ENCODE results near the gene COG2. TPM values are rescaled to one million over a fixed set of nuclear protein-coding genes. Genes with fewer than 3 reads are reported as not detected.

COG2 gene
- total and polyA plus RNA-seq, 4 donors = 6.4 to 23.1 (median 16.0) TPM

- intact Hi-C loops (cut with DNase I) = loop anchor here in 1 of 2 donors (10.0 kb wide), 1 partner anchor 105 kb away; no protein-coding TSS in a partner anchor
- H3K27me3 ChIP-seq (ENCODE audit: control insufficient read depth in 1 of 2, insufficient read depth in 2 of 2, low read length in 1 of 2) = no peaks in the 10 kb centered on the region
- H3K36me3 ChIP-seq (ENCODE audit: control insufficient read depth in 1 of 2, insufficient read depth in 2 of 2, low read length in 1 of 2) = peaks cover 2 to 14% of the 10 kb centered on the region in 2 donors
- no peaks in the 10 kb centered on the region for H3K4me1 ChIP-seq (ENCODE audit: control insufficient read depth in 1 of 2, insufficient read depth in 2 of 2, low read length in 2 of 2)
- no peaks in the 10 kb centered on the region for H3K9me3 ChIP-seq (ENCODE audit: control insufficient read depth, low read length)
- ATAC-seq (ENCODE audit: low FRiP score) (no peak), DNase-seq (no peak)
- no peak overlapping the region for H3K4me3 ChIP-seq (ENCODE audit: low read length in 2 of 2)
- H3K27ac ChIP-seq (ENCODE audit: low read depth in 1 of 2, low read length in 2 of 2) = no peak overlapping the region
- 96% methylated on average over 8 of the region's 8 CpGs for WGBS, 2 donors
These were observed 27.3 kb downstream of the COG2 start for GRCh38 chr1:230669543-230669942.

GRCh38 chr1:230674581-230674980 is 32.3 kb downstream of the COG2 start:
- Histone ChIP-seq H3K27me3 (ENCODE audit: control insufficient read depth in 1 of 2, insufficient read depth in 2 of 2, low read length in 1 of 2) (no peaks in the 10 kb centered on the region), H3K4me1 (ENCODE audit: control insufficient read depth in 1 of 2, insufficient read depth in 2 of 2, low read length in 2 of 2) (no peaks in the 10 kb centered on the region), H3K36me3 (ENCODE audit: control insufficient read depth in 1 of 2, insufficient read depth in 2 of 2, low read length in 1 of 2) (peaks cover 7 to 8% of the 10 kb centered on the region in 2 donors), H3K4me3 (ENCODE audit: low read length in 2 of 2) (no peak overlapping the region), H3K27ac (ENCODE audit: low read depth in 1 of 2, low read length in 2 of 2) (no peak overlapping the region), H3K9me3 (ENCODE audit: control insufficient read depth, low read length) (no peaks in the 10 kb centered on the region)
- ATAC-seq (ENCODE audit: low FRiP score) (no peak), DNase-seq (no peak)
- 88 to 95% methylated on average over 2 of the region's 2 CpGs for WGBS, 2 donors
- intact Hi-C loops (cut with DNase I) = no loop called here

GRCh38 chr1:230677200-230677599 is 34.9 kb downstream of the COG2 start:
- peaks cover 9% of the 10 kb centered on the region in 2 donors for H3K36me3 ChIP-seq (ENCODE audit: control insufficient read depth in 1 of 2, insufficient read depth in 2 of 2, low read length in 1 of 2)
- DNase-seq (no peak), ATAC-seq (ENCODE audit: low FRiP score) (no peak)
- H3K27me3 ChIP-seq (ENCODE audit: control insufficient read depth in 1 of 2, insufficient read depth in 2 of 2, low read length in 1 of 2) = no peaks in the 10 kb centered on the region
- H3K4me3 ChIP-seq (ENCODE audit: low read length in 2 of 2) = no peak overlapping the region
- WGBS, 2 donors = 97 to 98% methylated on average over 1 of the region's 1 CpG
- intact Hi-C loops (cut with DNase I) = no loop called here
- H3K27ac ChIP-seq (ENCODE audit: low read depth in 1 of 2, low read length in 2 of 2) = no peak overlapping the region
- no peaks in the 10 kb centered on the region for H3K4me1 ChIP-seq (ENCODE audit: control insufficient read depth in 1 of 2, insufficient read depth in 2 of 2, low read length in 2 of 2)
- no peaks in the 10 kb centered on the region for H3K9me3 ChIP-seq (ENCODE audit: control insufficient read depth, low read length)

GRCh38 chr1:230679192-230679591 is 36.9 kb downstream of the COG2 start:
- no peak for DNase-seq
- H3K36me3 ChIP-seq (ENCODE audit: control insufficient read depth in 1 of 2, insufficient read depth in 2 of 2, low read length in 1 of 2) = peaks cover 7 to 9% of the 10 kb centered on the region in 2 donors
- H3K27ac ChIP-seq (ENCODE audit: low read depth in 1 of 2, low read length in 2 of 2) = no peak overlapping the region

GRCh38 chr1:230679825-230680224 is 37.5 kb downstream of the COG2 start:
- Histone ChIP-seq H3K36me3 (ENCODE audit: control insufficient read depth in 1 of 2, insufficient read depth in 2 of 2, low read length in 1 of 2) (peaks cover 9 to 10% of the 10 kb centered on the region in 2 donors), H3K4me1 (ENCODE audit: control insufficient read depth in 1 of 2, insufficient read depth in 2 of 2, low read length in 2 of 2) (no peaks in the 10 kb centered on the region), H3K4me3 (ENCODE audit: low read length in 2 of 2) (no peak overlapping the region), H3K27me3 (ENCODE audit: control insufficient read depth in 1 of 2, insufficient read depth in 2 of 2, low read length in 1 of 2) (no peaks in the 10 kb centered on the region), H3K9me3 (ENCODE audit: control insufficient read depth, low read length) (no peaks in the 10 kb centered on the region), H3K27ac (ENCODE audit: low read depth in 1 of 2, low read length in 2 of 2) (no peak overlapping the region)
- no peak for ATAC-seq (ENCODE audit: low FRiP score)
- intact Hi-C loops (cut with DNase I) = no loop called here
- DNase-seq = no peak
- 87 to 90% methylated on average over 2 of the region's 2 CpGs for WGBS, 2 donors

More at GRCh38 chr1:230679192-230679591, 36.9 kb downstream of the COG2 start:
- no peaks in the 10 kb centered on the region for H3K27me3 ChIP-seq (ENCODE audit: control insufficient read depth in 1 of 2, insufficient read depth in 2 of 2, low read length in 1 of 2)
- WGBS, 2 donors = 54 to 65% methylated on average over 3 of the region's 3 CpGs
- H3K4me3 ChIP-seq (ENCODE audit: low read length in 2 of 2) = no peak overlapping the region
- ATAC-seq (ENCODE audit: low FRiP score) = no peak
- intact Hi-C loops (cut with DNase I) = no loop called here
- no peaks in the 10 kb centered on the region for H3K4me1 ChIP-seq (ENCODE audit: control insufficient read depth in 1 of 2, insufficient read depth in 2 of 2, low read length in 2 of 2)
- no peaks in the 10 kb centered on the region for H3K9me3 ChIP-seq (ENCODE audit: control insufficient read depth, low read length)

- Histone ChIP-seq H3K36me3 (ENCODE audit: control insufficient read depth in 1 of 2, insufficient read depth in 2 of 2, low read length in 1 of 2) (peaks cover 9 to 12% of the 10 kb centered on the region in 2 donors), H3K4me3 (ENCODE audit: low read length in 2 of 2) (no peak overlapping the region), H3K9me3 (ENCODE audit: control insufficient read depth, low read length) (no peaks in the 10 kb centered on the region), H3K27ac (ENCODE audit: low read depth in 1 of 2, low read length in 2 of 2) (no peak overlapping the region), H3K27me3 (ENCODE audit: control insufficient read depth in 1 of 2, insufficient read depth in 2 of 2, low read length in 1 of 2) (no peaks in the 10 kb centered on the region), H3K4me1 (ENCODE audit: control insufficient read depth in 1 of 2, insufficient read depth in 2 of 2, low read length in 2 of 2) (no peaks in the 10 kb centered on the region)
- WGBS, 2 donors = 49 to 57% methylated on average over 4 of the region's 4 CpGs
- intact Hi-C loops (cut with DNase I) = no loop called here
- DNase-seq (no peak), ATAC-seq (ENCODE audit: low FRiP score) (no peak)
These were observed 38.2 kb downstream of the COG2 start for GRCh38 chr1:230680300-230681025.

- intact Hi-C loops (cut with DNase I) = no loop called here
- Histone ChIP-seq H3K36me3 (ENCODE audit: control insufficient read depth in 1 of 2, insufficient read depth in 2 of 2, low read length in 1 of 2) (peaks cover 9 to 14% of the 10 kb centered on the region in 2 donors), H3K27me3 (ENCODE audit: control insufficient read depth in 1 of 2, insufficient read depth in 2 of 2, low read length in 1 of 2) (no peaks in the 10 kb centered on the region), H3K9me3 (ENCODE audit: control insufficient read depth, low read length) (no peaks in the 10 kb centered on the region), H3K4me3 (ENCODE audit: low read length in 2 of 2) (no peak overlapping the region), H3K27ac (ENCODE audit: low read depth in 1 of 2, low read length in 2 of 2) (no peak overlapping the region), H3K4me1 (ENCODE audit: control insufficient read depth in 1 of 2, insufficient read depth in 2 of 2, low read length in 2 of 2) (no peaks in the 10 kb centered on the region)
- DNase-seq (no peak), ATAC-seq (ENCODE audit: low FRiP score) (no peak)
- 18 to 20% methylated on average over 2 of the region's 2 CpGs for WGBS, 2 donors
These were observed 39.3 kb downstream of the COG2 start for GRCh38 chr1:230681599-230681998.

GRCh38 chr1:230682274-230682673 is 40.0 kb downstream of the COG2 start:
- ATAC-seq (ENCODE audit: low FRiP score) = no peak
- Histone ChIP-seq H3K4me1 (ENCODE audit: control insufficient read depth in 1 of 2, insufficient read depth in 2 of 2, low read length in 2 of 2) (no peaks in the 10 kb centered on the region), H3K9me3 (ENCODE audit: control insufficient read depth, low read length) (no peaks in the 10 kb centered on the region), H3K36me3 (ENCODE audit: control insufficient read depth in 1 of 2, insufficient read depth in 2 of 2, low read length in 1 of 2) (peaks cover 11 to 18% of the 10 kb centered on the region in 2 donors), H3K4me3 (ENCODE audit: low read length in 2 of 2) (no peak overlapping the region), H3K27me3 (ENCODE audit: control insufficient read depth in 1 of 2, insufficient read depth in 2 of 2, low read length in 1 of 2) (no peaks in the 10 kb centered on the region), H3K27ac (ENCODE audit: low read depth in 1 of 2, low read length in 2 of 2) (no peak overlapping the region)
- WGBS, 2 donors = 52 to 53% methylated on average over 3 of the region's 3 CpGs
- no peak for DNase-seq
- intact Hi-C loops (cut with DNase I) = no loop called here

Data from aorta (tissue), 5 donors.